T-helper 1 cell (primary cell): ENCODE data around the gene PKN2.
"Not testable (repeated sequence)": the region's sequence is repeated elsewhere in the genome, so short reads cannot be mapped to it uniquely, and the experiment has no call there.

Experiments
- DNase-seq, 5 donors: peaks; one replicate each; pipeline ENCODE4 v3.0.0-alpha.2; 2012 to 2020

PKN2 gene

GRCh38 chr1:88680471-88680870, 3.6 kb upstream of the PKN2 start:
- no peak for DNase-seq

- DNase-seq = no peak
Observed at GRCh38 chr1:88680911-88681622, 3.0 kb upstream of the PKN2 start.

- peak; percentile 23 to 54 (median 50) for DNase-seq
Observed at GRCh38 chr1:88684482-88685258, 597 bp downstream of the PKN2 start.

- DNase-seq = peak in 1 of 5 donors; percentile 18
Observed at GRCh38 chr1:88685259-88685620, 1.2 kb downstream of the PKN2 start.

GRCh38 chr1:88691540-88691939, 7.5 kb downstream of the PKN2 start:
- no peak for DNase-seq

GRCh38 chr1:88695781-88696180, 11.7 kb downstream of the PKN2 start:
- no peak for DNase-seq

- DNase-seq = no peak
Observed at GRCh38 chr1:88697503-88697902, 13.4 kb downstream of the PKN2 start.

- DNase-seq = no peak
Observed at GRCh38 chr1:88698140-88698539, 14.1 kb downstream of the PKN2 start.

- DNase-seq = no peak
Observed at GRCh38 chr1:88698764-88699163, 14.7 kb downstream of the PKN2 start.

- no peak for DNase-seq
Observed at GRCh38 chr1:88700425-88701013, 16.4 kb downstream of the PKN2 start.

- DNase-seq = no peak
Observed at GRCh38 chr1:88701275-88701674, 17.2 kb downstream of the PKN2 start.

GRCh38 chr1:88701793-88702192, 17.7 kb downstream of the PKN2 start:
- DNase-seq = not testable (repeated sequence)

GRCh38 chr1:88708011-88708410, 23.9 kb downstream of the PKN2 start:
- no peak for DNase-seq

GRCh38 chr1:88712907-88713306, 28.8 kb downstream of the PKN2 start:
- not testable (repeated sequence) for DNase-seq

- not testable (repeated sequence) for DNase-seq
Observed at GRCh38 chr1:88716571-88716970, 32.5 kb downstream of the PKN2 start.

- DNase-seq = no peak
Observed at GRCh38 chr1:88722492-88722891, 38.4 kb downstream of the PKN2 start.

- no peak for DNase-seq
Observed at GRCh38 chr1:88726697-88727096, 42.6 kb downstream of the PKN2 start.

GRCh38 chr1:88727205-88727604, 43.1 kb downstream of the PKN2 start:
- no peak for DNase-seq

- DNase-seq = no peak
Observed at GRCh38 chr1:88729297-88729696, 45.2 kb downstream of the PKN2 start.

- DNase-seq = no peak
Observed at GRCh38 chr1:88730132-88730675, 46.1 kb downstream of the PKN2 start.

- no peak for DNase-seq
Observed at GRCh38 chr1:88730995-88731394, 46.9 kb downstream of the PKN2 start.

- DNase-seq = no peak
Observed at GRCh38 chr1:88731475-88732269, 47.6 kb downstream of the PKN2 start.

- no peak for DNase-seq
Observed at GRCh38 chr1:88735382-88735781, 51.3 kb downstream of the PKN2 start.
